Panc1 (cell line): ENCODE data around the gene ABAT. TPM values are rescaled to one million over a fixed set of nuclear protein-coding genes. Genes with fewer than 3 reads are reported as not detected.

Experiments used
- ATAC-seq: fragments of 200-7000 bp; cut with Tn5 transposase; 2 replicates; pipeline ENCODE4 v1.9.1; 2020; ENCODE audit warnings: mild to moderate bottlenecking, moderate library complexity
- BruUV-seq: library from RNA; stranded (reverse); fragments of 400-500 nt; replicated peaks from 2 replicates; lab custom pipeline; 2021; lab: Mats Ljungman, UMichigan
- CTCF ChIA-PET: fragments of 300-600 bp; sonication (Branson Sonifier 250); formaldehyde crosslinking; loops from one replicate; lab custom pipeline; 2022; ENCODE audit warnings: antibody characterized with exemption; lab: Charles Lee
- POLR2A ChIA-PET: fragments of 300-600 bp; sonication (Branson Sonifier 250); formaldehyde crosslinking; loops from one replicate; lab custom pipeline; 2022; ENCODE audit warnings: antibody characterized with exemption; lab: Charles Lee
- DNase-seq: peaks from one replicate; pipeline ENCODE4 v3.0.0-alpha.2; 2010; ENCODE audit warnings: low read depth, low spot score
- H3K27ac ChIP-seq: 2 replicates; pipeline ENCODE4 v1.5.1; 2011; ENCODE audit warnings: mild to moderate bottlenecking, low read length, inconsistent platforms
- H3K27me3 ChIP-seq: fragments of 200-500 bp; sonication (Bioruptor generic); 2 replicates; pipeline ENCODE4 v1.6.0; 2014; ENCODE audit warnings: low read length, inconsistent platforms; ENCODE audit not compliant: control insufficient read depth, insufficient read depth
- H3K36me3 ChIP-seq: fragments of 200-500 bp; sonication (Bioruptor generic); 2 replicates; pipeline ENCODE4 v1.5.1; 2014; ENCODE audit warnings: inconsistent platforms, mild to moderate bottlenecking, low read length, moderate library complexity; ENCODE audit not compliant: control insufficient read depth, insufficient read depth
- H3K4me1 ChIP-seq: 2 replicates; pipeline ENCODE4 v1.5.1; 2011; ENCODE audit warnings: inconsistent platforms, mild to moderate bottlenecking, low read length, moderate library complexity; ENCODE audit not compliant: control insufficient read depth, insufficient read depth
- H3K4me3 ChIP-seq, 2 experiments: 2 replicates each; pipeline ENCODE4 v1.5.1; 2011 to 2012; ENCODE audit warnings: low read depth in 2 of 2, low read length in 2 of 2, mild to moderate bottlenecking in 2 of 2, inconsistent platforms in 1 of 2, moderate library complexity in 1 of 2
- H3K9me3 ChIP-seq: fragments of 200-500 bp; sonication (Bioruptor generic); 2 replicates; pipeline ENCODE4 v1.5.1; 2014; ENCODE audit warnings: low read depth, mild to moderate bottlenecking, inconsistent platforms, low read length, moderate library complexity; ENCODE audit not compliant: control insufficient read depth, insufficient read depth
- POLR2AphosphoS5 ChIP-seq: IDR thresholded peaks from 2 replicates; pipeline ENCODE4 v1.6.1; 2012; ENCODE audit warnings: mild to moderate bottlenecking, low read depth, low read length, moderate library complexity
- SIN3A ChIP-seq: IDR thresholded peaks from 2 replicates; pipeline ENCODE4 v1.6.1; 2012; ENCODE audit warnings: low read depth, mild to moderate bottlenecking, low read length, moderate library complexity, borderline replicate concordance; ENCODE audit not compliant: insufficient read depth
- TCF7L2 ChIP-seq: IDR thresholded peaks from 2 replicates; pipeline ENCODE4 v1.6.1; 2011; ENCODE audit warnings: mild to moderate bottlenecking, low read depth, low read length, inconsistent platforms
- in situ Hi-C: cut with HindIII; loops from 2 replicates; pipeline ENCODE4 v1.10.0; 2016; ENCODE audit warnings: low sequenced_read_pairs, low pct_unique_long_range_greater_than_20kb
- intact Hi-C: fragments of 100-400 bp; cut with micrococcal nuclease; formaldehyde crosslinking; loops from one replicate; pipeline ENCODE4 v1.10.0; 2022; ENCODE audit not compliant: unreplicated experiment
- total RNA-seq: library from RNA; stranded (reverse); gene quantifications from one replicate; pipeline ENCODE4 v1.2.1, GENCODE V29; 2021; ENCODE audit not compliant: unreplicated experiment
- TF ChIP-seq, protein P1 (sequence below): fragments of 450-650 bp; IDR thresholded peaks from 2 replicates; pipeline ENCODE4 v1.5.1; 2017; ENCODE audit warnings: mild to moderate bottlenecking
- TF ChIP-seq, protein P2 (sequence below), 2 experiments: IDR thresholded peaks; 2 replicates each; pipeline ENCODE4 v1.6.1; 2011 to 2012; ENCODE audit warnings: low read depth in 2 of 2, control low read depth in 1 of 2, low read length in 1 of 2, mild to moderate bottlenecking in 1 of 2, moderate library complexity in 1 of 2; ENCODE audit not compliant: insufficient read depth in 1 of 2

The ABAT gene
- total RNA-seq, 1 experiment from 2014 or later = 0.77 TPM

DNA sequence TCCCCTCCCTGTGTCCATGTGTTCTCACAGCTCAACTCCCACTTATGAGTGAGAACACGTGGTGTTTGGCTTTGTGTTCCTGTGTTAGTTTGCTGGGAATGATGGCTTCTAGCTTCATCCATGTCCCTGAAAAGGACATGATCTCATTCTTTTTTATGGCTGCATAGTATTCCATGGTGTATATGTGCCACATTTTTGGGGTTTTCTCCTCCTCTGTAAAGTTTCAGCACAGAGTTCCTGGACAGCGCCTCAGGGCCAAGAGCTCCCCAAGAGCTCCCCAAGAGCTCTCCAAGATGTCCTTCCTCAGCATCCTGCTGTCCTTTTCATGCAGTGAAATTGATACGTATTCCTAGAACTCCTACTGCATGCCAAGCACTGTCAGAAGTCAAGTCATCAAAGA is 6.9 kb upstream of the ABAT start:
- in situ Hi-C loops = no loop called here
- DNase-seq = no peak
- CTCF ChIA-PET = interaction anchor here (0.6 to 0.7 kb wide), 2 partner anchors 126 to 470 kb away, joined by 3 to 9 read pairs; no protein-coding TSS in a partner anchor

DNA sequence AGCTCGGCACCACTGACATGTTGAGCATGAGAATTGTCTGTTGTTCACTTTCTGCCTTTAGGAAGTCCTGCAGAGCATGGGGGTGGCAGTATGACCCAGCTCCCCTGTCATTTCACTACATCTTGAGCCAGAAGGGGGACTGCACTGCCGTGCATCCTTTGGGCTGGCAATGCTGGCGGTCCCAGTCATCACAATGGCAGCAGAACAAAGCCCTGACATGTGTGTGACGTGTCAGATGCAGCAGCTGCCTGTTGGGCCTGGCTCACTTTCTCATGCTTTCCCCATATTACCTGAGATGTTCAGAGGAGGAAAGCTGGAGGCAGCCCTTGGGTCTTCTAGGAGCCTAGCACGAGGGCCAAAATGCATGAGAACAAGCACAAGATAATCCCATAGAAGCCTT is 6.3 kb upstream of the ABAT start:
- H3K27ac ChIP-seq = no peak overlapping the region
- DNase-seq (no peak), ATAC-seq (no peak)
- no peaks in the 10 kb centered on the region for H3K4me1 ChIP-seq
- no peak for TF ChIP-seq TCF7L2
- TF ChIP-seq, protein P1, sequence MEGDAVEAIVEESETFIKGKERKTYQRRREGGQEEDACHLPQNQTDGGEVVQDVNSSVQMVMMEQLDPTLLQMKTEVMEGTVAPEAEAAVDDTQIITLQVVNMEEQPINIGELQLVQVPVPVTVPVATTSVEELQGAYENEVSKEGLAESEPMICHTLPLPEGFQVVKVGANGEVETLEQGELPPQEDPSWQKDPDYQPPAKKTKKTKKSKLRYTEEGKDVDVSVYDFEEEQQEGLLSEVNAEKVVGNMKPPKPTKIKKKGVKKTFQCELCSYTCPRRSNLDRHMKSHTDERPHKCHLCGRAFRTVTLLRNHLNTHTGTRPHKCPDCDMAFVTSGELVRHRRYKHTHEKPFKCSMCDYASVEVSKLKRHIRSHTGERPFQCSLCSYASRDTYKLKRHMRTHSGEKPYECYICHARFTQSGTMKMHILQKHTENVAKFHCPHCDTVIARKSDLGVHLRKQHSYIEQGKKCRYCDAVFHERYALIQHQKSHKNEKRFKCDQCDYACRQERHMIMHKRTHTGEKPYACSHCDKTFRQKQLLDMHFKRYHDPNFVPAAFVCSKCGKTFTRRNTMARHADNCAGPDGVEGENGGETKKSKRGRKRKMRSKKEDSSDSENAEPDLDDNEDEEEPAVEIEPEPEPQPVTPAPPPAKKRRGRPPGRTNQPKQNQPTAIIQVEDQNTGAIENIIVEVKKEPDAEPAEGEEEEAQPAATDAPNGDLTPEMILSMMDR = no peak
- no peak for TF ChIP-seq SIN3A
- TF ChIP-seq POLR2AphosphoS5 = no peak
- TF ChIP-seq, protein P2, sequence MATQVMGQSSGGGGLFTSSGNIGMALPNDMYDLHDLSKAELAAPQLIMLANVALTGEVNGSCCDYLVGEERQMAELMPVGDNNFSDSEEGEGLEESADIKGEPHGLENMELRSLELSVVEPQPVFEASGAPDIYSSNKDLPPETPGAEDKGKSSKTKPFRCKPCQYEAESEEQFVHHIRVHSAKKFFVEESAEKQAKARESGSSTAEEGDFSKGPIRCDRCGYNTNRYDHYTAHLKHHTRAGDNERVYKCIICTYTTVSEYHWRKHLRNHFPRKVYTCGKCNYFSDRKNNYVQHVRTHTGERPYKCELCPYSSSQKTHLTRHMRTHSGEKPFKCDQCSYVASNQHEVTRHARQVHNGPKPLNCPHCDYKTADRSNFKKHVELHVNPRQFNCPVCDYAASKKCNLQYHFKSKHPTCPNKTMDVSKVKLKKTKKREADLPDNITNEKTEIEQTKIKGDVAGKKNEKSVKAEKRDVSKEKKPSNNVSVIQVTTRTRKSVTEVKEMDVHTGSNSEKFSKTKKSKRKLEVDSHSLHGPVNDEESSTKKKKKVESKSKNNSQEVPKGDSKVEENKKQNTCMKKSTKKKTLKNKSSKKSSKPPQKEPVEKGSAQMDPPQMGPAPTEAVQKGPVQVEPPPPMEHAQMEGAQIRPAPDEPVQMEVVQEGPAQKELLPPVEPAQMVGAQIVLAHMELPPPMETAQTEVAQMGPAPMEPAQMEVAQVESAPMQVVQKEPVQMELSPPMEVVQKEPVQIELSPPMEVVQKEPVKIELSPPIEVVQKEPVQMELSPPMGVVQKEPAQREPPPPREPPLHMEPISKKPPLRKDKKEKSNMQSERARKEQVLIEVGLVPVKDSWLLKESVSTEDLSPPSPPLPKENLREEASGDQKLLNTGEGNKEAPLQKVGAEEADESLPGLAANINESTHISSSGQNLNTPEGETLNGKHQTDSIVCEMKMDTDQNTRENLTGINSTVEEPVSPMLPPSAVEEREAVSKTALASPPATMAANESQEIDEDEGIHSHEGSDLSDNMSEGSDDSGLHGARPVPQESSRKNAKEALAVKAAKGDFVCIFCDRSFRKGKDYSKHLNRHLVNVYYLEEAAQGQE (IDR thresholded peaks at IDR 0.05; ENCODE audit: insufficient read depth in 1 of 2, low read depth in 2 of 2, low read length in 1 of 2) = no peak
- intact Hi-C loops (no loop called here), in situ Hi-C loops (no loop called here)
- POLR2A ChIA-PET = no interaction called here
- CTCF ChIA-PET = no interaction called here
- H3K36me3 ChIP-seq = no peaks in the 10 kb centered on the region
- BruUV-seq = no TSS peak
- no peaks in the 10 kb centered on the region for H3K9me3 ChIP-seq
- H3K27me3 ChIP-seq = no peaks in the 10 kb centered on the region
- H3K4me3 ChIP-seq = no peak overlapping the region

More for the DNA sequence above, 6.9 kb upstream of the ABAT start:
- Histone ChIP-seq H3K4me3 (no peak overlapping the region), H3K4me1 (no peaks in the 10 kb centered on the region), H3K9me3 (no peaks in the 10 kb centered on the region), H3K36me3 (no peaks in the 10 kb centered on the region), H3K27ac (no peak overlapping the region), H3K27me3 (no peaks in the 10 kb centered on the region)
- no peak for ATAC-seq
- BruUV-seq = no TSS peak
- intact Hi-C loops = no loop called here
- TF ChIP-seq, protein P2 (IDR thresholded peaks at IDR 0.05; ENCODE audit: insufficient read depth in 1 of 2, low read depth in 2 of 2, low read length in 1 of 2) = peak in 1 of 2 experiments; percentile 68; a peak in 2 of 4 replicates
- TF ChIP-seq, protein P1 = no peak
- POLR2A ChIA-PET = no interaction called here
